NOMO-1 treated with DMSO at 0.1 percent for 48 hours (cell line): ENCODE data around the gene FNBP1L.
A peak's percentile ranks its signal among the peaks of the same experiment; 100 is the strongest.
"Not testable (repeated sequence)": the region's sequence is repeated elsewhere in the genome, so short reads cannot be mapped to it uniquely, and the experiment has no call there.

Experiments
- DNase-seq: peaks from one replicate; lab custom pipeline; 2025; ENCODE audit not compliant: unreplicated experiment; lab: John Stamatoyannopoulos, UW

FNBP1L gene

DNA sequence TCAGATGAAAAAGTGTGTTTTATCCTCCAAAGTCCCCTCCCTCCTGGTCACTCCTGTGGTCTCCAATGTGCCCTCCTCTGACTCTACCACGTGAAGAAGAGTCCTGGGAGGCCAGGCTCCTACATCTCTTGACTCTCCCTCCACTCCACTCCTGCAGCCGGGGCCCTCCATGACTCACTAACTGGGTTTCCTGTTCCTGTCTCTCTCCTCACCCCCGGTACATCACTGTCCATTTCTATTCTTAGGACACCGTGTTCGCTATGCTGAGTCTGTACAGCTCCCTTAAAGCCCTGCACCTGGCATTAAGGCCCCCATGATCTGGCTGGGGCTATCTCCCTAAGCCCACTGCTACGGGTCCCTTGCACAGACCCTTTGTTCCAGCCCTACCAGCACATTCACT is 140.3 kb downstream of the FNBP1L start:
- peak; percentile 48 for DNase-seq

DNA sequence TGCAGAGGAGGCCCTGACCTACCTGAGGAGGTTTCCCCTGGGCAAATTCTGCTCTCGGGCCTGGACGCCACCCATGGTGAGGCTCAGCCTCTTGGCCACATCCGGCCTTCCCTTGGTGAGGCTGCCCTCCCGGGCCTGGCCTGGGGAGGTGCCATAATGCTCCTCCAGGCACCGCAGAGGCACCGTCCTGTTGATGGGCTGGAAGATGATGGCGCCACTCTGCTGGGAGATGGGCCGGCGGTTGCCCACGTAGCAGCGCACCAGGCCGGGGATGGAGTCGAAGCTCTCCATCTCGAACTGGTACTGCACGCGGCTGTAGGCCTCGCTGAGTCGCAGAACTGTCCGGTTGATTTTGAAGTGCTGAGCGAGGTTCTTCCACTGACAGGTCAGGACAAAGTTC is 141.0 kb downstream of the FNBP1L start:
- DNase-seq, result no peak

DNA sequence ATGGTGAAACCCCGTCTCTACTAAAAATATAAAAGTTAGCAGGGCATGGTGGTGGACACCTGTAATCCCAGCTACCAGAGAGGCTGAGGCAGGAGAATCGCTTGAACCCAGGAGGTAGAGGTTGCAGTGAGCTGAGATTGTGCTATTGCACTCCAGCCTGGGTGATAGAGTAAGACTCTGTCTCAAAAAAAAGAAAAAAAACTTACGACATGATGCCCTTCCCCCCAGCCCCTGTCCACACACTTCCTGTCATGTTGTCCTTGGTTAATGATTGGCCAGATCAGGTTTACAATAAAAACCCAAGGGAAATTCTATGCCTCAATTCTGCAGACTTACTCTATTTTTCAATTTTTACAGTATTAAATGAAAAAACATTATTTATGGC is 143.4 kb downstream of the FNBP1L start:
- DNase-seq, result not testable (repeated sequence)

DNA sequence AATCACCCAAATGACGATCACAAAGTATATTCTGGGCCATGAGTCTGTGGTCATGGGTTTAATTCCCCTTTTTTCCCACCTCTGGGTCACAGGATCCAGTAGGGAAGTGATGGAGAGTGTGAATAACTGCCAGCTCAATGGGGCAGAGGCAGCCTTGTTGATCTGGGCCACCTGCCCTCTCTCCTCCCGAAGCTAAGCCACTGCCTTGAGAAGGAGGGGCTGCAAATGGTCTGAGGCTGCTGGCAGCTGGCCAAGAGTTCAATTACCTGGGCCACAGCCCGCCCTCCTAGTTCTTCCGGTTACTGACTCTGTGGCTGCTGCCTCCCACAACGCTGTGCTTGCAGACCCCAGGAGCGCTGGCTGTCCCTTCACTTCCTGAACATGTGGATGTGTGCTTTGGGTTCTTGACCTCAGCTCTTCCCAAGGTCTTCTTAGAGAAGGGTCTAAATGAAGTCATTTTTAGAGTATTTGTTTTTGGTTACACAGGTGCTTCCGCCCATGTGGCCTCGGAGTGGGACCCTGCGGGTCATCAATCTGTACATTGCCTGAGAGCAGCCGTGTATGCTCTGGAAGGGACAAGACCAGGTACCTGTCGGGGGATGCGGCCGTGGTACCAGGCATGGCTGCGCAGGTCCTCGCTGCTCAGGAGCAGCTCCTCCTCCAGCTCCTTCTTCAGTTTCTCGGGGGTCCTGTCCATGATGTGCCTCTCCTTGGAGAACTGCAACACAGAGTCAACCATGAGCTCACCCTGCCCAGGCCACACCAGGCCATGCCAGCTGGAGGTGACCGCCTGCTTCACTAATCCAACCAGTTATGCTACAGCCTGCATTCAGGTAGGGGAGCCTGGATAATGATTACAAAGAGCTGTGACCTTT is 144.0 kb downstream of the FNBP1L start:
- DNase-seq, result no peak

DNA sequence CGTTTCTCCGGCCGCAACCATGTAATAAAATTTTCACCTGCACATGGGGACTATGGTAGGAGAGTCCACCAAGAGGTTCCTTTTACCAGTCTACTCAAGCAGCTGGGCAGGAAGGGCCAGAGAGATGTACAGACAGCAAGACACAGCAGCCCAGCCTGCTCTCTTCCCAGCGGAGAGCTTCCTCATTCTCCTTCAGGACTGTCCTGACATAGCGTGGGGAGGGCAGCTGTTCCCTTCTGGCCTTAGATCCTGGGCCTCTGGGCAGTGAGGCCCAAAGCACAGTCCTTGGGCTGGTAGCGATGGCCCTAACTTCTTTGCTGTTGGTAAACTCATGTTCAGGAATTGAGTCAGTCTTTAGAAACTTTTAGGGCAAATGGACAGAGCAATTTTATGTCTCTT is 144.6 kb downstream of the FNBP1L start:
- no peak for DNase-seq

DNA sequence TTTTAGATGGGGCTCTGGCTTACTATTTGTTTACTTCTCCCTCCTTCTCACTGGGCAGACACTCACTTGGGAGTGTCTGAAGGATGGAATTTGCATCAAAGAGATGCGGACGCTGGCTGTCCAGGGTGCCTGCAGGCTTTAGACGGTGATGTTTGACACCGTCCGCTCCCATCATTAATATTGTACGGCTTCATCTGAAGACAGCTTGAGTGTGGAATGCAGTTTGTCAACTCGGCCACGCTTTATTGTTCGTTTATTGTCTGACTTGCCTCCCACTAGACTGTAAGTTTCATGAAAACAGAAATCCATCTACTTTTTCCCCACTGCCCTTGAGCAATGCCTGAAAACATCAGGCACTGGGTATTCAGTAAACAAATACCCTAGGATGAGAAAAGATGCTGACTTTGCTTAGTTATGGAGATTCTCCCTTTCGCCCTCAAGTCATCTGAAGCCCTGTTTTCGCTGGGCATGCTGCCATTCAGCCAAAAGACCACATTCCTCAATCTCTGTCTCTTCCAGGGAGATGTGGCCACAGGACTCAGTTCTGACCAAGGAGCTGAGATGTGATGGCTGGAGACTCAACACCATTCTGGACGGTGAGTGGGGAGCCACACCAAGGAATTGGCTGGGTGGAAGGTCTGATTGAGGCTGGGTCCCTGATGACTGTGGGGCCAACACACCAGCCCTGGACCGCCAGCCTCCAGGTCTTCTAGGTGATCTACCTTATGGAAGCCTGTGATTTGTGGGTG is 146.1 kb downstream of the FNBP1L start:
- no peak for DNase-seq

DNA sequence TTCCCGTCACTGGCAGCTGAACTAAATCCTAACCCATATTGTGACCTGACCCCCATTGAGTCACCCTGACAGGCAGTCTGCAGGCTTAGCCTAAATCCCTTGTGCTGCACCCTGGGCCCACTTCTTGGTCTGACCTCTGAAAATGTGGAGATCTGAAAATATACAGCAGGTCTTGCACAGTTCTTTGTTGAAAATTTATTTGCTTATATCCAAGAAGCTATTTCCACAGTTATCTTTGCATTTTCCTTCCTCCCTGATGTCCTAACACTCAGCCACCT is 146.6 kb downstream of the FNBP1L start:
- no peak for DNase-seq

DNA sequence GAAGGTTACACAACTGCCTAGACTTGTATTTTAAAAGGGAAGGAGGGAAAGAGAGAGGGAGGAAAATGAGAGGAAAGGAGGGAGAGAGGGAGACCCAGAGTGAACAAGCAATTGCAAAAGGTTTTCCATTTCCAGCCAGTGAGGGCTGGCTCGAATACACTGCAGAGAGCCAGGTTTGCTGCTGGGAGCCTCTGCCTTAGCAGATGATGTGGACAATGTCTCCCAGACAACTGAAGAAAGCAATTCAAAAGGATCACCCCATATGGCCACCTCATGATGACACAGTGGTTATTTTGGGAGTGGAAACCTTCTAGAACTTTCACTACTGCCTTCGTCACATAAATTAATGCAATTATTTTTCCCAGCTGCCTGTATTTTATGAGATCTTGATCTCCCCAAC is 147.3 kb downstream of the FNBP1L start:
- DNase-seq, result no peak

DNA sequence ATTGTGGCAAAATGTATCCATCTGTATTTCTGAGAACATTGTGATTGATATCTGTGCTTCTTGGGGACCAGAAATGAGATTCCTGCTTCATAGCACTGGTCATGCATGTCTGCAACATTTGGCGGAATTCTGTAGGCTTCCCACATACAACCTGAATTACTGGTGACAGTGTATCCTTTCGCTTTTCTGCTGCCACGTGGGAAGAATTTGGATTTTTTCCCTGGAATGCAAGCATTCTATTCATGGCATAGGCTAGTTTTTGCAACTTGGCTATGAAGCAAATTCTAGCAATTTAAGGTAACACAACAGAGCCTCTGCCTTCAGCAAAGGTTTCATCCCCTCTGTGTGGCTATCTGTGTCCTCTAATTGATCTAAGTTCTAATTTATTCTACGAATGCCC is 147.8 kb downstream of the FNBP1L start:
- DNase-seq, result no peak

DNA sequence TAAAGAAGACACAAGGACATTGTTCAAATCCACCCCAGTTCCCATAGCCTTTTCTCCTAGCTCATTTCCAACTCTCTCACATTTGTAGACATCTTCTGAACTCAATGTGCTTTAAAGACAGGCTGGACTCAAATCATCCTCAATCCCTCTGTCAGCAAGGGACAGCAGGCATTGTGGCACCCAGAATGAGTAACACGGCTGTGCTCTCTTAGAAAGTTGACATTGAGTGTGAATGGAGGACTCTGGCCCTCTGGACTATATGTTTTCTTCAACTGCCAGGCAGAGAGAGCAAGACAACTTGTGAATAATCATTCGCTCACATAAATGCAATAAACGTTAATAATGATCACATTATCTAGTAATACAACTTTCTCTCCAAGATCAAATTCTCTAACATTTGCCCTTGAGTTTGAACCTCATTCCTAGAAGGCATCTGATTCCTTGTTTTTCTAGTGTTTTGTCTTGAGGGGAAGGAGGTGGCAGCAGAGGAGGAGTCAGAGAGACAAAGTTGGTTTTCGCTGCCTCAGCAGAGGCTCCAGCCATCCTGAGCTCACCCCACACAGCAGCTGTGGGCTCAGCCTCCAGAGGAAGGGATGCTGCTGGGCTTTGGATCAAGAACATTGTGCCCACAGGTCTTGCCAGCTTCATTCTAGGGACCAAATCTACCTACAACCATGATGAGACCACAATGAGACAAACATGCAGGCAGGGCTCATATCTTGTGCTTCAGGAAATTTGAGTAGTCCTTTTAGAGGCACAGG is 148.6 kb downstream of the FNBP1L start:
- no peak for DNase-seq

DNA sequence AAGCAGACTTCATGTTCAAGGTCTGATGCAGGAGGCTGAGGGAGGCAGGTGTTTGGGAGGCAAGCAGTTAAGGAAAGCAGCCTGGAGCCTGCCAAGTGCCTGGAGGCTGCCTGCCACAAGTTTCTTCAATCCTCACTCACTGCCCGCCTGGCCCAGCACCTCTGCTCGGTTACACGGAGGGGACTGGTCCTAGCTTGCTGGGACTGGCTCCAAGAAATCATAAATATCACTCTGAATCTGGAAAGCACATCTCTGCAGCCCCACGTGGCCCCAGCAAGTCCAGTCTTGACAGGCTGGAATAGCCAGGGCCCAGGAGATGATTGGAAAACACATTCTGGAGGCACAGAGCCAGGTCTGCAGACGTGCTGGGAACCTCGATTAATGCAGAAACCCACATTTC is 149.8 kb downstream of the FNBP1L start:
- DNase-seq, result no peak

DNA sequence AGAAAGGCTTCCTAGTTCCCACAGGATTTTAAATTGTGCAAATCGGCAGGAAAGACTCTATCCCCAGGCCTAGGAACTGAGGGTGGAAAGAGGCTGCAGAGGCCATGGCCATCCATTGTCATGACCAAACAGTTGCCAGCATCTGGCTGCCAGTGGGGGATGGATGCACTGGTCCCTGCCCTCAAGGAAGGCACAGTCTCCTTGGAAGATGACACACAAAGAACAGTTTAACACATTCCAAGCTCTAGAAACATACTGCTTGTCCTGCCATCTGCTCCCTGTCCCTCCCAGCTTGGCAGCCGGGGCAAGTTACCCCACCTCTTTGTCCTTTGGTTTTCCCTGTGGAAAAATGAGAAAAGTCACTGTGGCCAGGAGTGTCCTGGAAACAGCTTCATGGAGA is 150.5 kb downstream of the FNBP1L start:
- no peak for DNase-seq

DNA sequence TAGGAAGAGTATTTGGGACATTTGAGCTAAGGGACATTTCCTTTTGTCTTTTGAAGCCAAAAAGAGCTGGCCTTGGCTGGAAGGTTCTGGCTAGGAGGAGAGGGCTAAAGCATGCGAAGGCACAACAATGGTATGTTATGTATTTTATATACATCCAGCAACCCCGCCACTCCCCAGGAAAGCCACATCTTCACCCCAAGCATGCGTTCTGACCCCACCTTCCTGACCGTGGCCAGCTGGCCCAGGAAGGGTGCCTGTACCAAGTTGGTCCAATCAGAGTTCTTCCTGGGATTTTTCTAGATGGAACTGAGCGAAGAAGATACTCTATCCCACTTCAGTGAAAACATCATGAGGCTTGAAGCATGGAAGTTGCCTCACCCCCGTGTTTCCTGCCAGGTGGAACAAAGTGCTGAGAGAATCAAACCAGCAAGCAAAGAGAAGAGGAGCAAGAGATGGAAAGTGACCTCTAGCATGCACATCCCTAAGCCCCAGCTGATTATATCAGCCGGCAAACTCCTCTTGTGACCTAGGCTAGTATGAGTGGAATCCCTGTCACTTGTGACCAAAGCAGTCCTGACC is 151.0 kb downstream of the FNBP1L start:
- no peak for DNase-seq

DNA sequence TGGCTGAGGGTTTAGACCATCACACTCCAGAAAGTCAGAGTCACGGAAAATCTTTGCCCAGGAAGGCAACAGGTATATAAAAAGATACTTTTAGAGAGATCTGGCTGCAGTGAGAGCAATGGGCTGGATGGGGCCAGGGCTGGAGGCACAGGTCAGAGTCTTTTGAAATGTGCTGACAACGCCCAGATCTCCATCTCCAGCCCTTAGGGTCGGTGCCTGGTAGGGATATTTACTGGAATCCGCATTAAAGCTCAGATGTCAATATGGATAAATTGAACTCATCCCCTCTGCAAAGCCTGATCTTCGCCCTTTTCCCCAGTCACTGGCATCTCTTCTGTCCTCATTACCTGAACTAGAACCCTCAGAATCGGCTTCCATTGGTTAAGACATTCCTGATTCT is 151.6 kb downstream of the FNBP1L start:
- no peak for DNase-seq

DNA sequence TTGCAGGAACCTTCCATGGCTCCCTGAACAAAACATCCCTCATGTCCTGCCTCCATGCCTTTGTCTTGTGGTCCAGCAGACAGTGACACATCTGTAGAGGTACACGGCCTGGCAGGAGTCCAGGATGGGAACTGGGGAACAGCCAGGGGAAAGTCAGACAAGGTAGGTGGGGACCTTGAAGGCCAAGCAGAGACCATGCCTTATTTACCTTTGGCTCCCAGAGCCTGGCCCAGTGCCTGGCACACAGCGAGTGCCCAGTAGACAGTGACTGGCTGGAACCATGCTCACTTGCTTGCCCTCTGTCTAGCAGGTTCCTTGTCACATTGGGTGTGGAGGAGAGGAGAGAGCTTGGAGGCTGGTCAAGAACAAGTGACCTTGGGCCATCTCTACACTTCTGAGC is 152.7 kb downstream of the FNBP1L start:
- DNase-seq, result no peak

DNA sequence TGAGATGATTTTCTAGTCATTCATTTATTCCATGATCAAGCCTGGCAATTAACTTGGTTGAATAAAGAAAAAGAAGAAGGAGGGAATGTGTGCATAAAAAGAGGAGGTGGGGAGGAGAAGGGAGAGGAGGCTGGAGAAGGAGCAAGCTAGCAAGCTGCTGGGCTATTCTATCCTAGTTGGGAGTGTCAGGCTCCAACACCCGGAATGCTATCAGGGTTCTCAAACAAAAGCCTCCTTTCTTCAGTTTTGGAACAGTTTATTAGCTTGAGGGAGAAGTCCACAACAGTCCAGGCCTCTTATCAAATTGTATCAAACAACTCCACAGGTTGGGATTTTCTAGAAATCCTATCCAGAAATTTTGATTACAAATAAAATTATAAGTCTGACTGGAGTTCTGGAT is 153.8 kb downstream of the FNBP1L start:
- no peak for DNase-seq

DNA sequence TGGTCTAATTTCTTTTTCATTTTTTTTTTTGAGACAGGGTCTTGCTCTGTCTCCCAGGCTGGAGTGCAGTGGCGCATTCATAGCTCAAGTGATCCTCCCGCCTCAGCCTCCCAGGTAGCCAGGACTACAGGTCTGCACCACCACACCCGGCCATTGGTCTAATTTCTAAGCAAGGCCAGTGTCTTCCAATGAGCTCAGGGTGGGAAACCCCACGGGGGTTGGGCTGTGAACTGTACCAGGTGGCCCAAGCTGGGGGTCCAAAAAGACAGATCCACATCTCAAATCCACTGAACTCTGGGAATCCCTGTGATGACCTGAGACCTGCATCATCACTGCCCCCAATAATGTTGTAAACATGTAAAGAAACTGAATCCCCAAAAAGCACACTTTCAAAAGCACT is 154.2 kb downstream of the FNBP1L start:
- DNase-seq, result no peak

DNA sequence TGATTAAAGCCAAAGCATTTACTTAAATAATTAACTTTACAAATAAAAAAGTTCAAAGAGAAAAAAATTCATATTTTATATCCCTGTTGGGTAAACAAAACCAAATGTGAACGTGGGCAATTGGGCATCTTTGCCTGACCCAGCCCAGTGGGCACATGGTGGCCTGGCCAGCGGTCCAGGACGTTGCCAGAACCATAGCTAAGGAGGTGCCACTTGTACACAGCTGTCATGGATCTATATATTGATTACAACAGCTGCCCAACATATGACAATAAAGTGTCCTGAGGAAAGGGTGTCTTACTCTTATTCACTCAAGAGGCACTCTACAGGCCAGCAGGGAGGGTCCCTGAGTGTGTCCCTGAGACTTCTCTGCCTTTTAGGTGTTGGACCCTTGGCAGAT is 155.2 kb downstream of the FNBP1L start:
- no peak for DNase-seq

DNA sequence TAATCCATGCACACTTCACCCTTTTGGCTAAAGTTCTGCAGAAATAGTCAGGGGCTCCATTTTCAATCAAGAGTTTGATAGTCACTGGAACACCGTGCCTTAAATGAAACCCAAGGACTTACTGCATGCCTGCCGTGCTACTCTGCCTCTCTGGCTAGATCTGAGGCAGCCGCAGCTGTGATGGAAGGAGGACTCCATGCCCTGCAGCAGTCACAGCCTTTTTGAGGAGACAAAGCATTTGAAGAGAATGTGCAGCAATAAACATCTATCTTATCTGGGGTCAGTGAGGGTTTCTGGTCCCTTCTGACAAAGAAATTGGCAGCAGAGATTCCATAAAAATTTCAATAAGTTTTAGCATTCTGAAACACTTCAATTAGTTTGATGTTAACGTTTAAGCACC is 155.7 kb downstream of the FNBP1L start:
- DNase-seq, result no peak
